Lower lobe of right lung (tissue), 2 donors: Measurements from ENCODE around the gene TRAPPC3L. TPM values are rescaled to one million over a fixed set of nuclear protein-coding genes. Genes with fewer than 3 reads are reported as not detected.
A peak's percentile ranks its signal among the peaks of the same experiment; 100 is the strongest.

Source experiments
- ATAC-seq, 2 donors: fragments of 200-7000 bp; cut with Tn5 transposase; one replicate each; pipeline ENCODE4 v1.9.1; 2020 to 2022; ENCODE audit warnings: mild to moderate bottlenecking in 2 of 2, moderate library complexity in 2 of 2
- DNase-seq: peaks from one replicate; pipeline ENCODE4 v3.0.0-alpha.2; 2020
- H3K27ac ChIP-seq: fragments of 200-600 bp; one replicate; pipeline ENCODE4 v1.8.0; 2022
- H3K27me3 ChIP-seq: fragments of 200-600 bp; one replicate; pipeline ENCODE4 v1.8.0; 2022; ENCODE audit warnings: low read depth
- H3K36me3 ChIP-seq: fragments of 200-600 bp; one replicate; pipeline ENCODE4 v1.8.0; 2022; ENCODE audit warnings: mild to moderate bottlenecking
- H3K4me1 ChIP-seq: fragments of 200-600 bp; one replicate; pipeline ENCODE4 v1.8.0; 2022
- H3K4me3 ChIP-seq: fragments of 200-600 bp; one replicate; pipeline ENCODE4 v1.8.0; 2022; ENCODE audit warnings: mild to moderate bottlenecking
- H3K9me3 ChIP-seq: fragments of 200-600 bp; one replicate; pipeline ENCODE4 v1.8.0; 2022
- intact Hi-C: fragments of 100-400 bp; cut with DNase I; formaldehyde crosslinking; loops from one replicate; pipeline ENCODE4 v1.11.0; 2022
- total RNA-seq: library from RNA; stranded (reverse); fragmentation: NEBNext Ultra II Directional; extraction: Animal tissue kit (Norgen Biotek cat#: 25700); gene quantifications from one replicate; pipeline ENCODE4 v1.2.1, GENCODE V29; 2021
- TF ChIP-seq, protein P1 (sequence below): fragments of 200-600 bp; IDR thresholded peaks from one replicate; pipeline ENCODE4 v1.8.0; 2022; ENCODE audit warnings: antibody characterized with exemption, mild to moderate bottlenecking
- donor health status: DM: no; HTN: yes; CAD: no; lungs with severe emphysema.

TRAPPC3L gene
- total RNA-seq, 1 donor from 2014 or later, result not detected

DNA sequence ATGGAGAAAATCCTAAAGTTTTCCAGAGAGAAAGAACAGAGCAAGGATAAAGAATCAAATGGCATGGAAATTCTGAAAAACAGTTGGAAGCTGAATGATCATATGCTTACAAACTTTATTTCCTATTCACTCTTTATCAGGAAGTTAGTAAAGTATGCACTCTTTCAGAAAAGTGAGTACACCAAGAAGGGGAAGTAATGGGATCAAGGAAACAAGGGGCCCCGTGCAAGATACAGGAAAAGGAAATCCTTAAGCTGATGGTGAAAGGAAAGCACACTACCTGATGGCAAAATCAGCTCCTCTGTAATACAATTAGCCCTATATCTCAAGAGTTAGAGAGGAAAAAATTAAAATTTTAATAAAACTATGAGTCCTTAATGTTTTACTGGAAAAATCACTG, 70.3 kb downstream of the TRAPPC3L start:
- no peaks in the 10 kb centered on the region for H3K36me3 ChIP-seq
- no peaks in the 10 kb centered on the region for H3K27me3 ChIP-seq
- no peak for ATAC-seq
- H3K4me3 ChIP-seq, result no peak overlapping the region
- H3K9me3 ChIP-seq, result no peaks in the 10 kb centered on the region
- intact Hi-C loops, result no loop called here
- no peak overlapping the region for H3K27ac ChIP-seq
- TF ChIP-seq, protein P1, sequence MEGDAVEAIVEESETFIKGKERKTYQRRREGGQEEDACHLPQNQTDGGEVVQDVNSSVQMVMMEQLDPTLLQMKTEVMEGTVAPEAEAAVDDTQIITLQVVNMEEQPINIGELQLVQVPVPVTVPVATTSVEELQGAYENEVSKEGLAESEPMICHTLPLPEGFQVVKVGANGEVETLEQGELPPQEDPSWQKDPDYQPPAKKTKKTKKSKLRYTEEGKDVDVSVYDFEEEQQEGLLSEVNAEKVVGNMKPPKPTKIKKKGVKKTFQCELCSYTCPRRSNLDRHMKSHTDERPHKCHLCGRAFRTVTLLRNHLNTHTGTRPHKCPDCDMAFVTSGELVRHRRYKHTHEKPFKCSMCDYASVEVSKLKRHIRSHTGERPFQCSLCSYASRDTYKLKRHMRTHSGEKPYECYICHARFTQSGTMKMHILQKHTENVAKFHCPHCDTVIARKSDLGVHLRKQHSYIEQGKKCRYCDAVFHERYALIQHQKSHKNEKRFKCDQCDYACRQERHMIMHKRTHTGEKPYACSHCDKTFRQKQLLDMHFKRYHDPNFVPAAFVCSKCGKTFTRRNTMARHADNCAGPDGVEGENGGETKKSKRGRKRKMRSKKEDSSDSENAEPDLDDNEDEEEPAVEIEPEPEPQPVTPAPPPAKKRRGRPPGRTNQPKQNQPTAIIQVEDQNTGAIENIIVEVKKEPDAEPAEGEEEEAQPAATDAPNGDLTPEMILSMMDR, result no peak
- no peak for DNase-seq
- peaks cover 4% of the 10 kb centered on the region for H3K4me1 ChIP-seq

GRCh38 chr6:116472706-116473105, 72.8 kb downstream of the TRAPPC3L start:
- DNase-seq, result no peak
- Histone ChIP-seq H3K27me3 (no peaks in the 10 kb centered on the region), H3K4me1 (peaks cover 8% of the 10 kb centered on the region), H3K27ac (no peak overlapping the region), H3K9me3 (no peaks in the 10 kb centered on the region), H3K36me3 (no peaks in the 10 kb centered on the region), H3K4me3 (no peak overlapping the region)
- ATAC-seq, result no peak
- TF ChIP-seq, protein P1, result no peak
- intact Hi-C loops, result no loop called here

- Histone ChIP-seq H3K4me3 (no peak overlapping the region), H3K9me3 (no peaks in the 10 kb centered on the region), H3K27me3 (no peaks in the 10 kb centered on the region), H3K4me1 (peaks cover 13% of the 10 kb centered on the region), H3K36me3 (no peaks in the 10 kb centered on the region), H3K27ac (no peak overlapping the region)
- ATAC-seq, result no peak
- TF ChIP-seq, protein P1, result no peak
- no peak for DNase-seq
- intact Hi-C loops, result no loop called here
Measured at GRCh38 chr6:116471531-116471930, 74.0 kb downstream of the TRAPPC3L start.

DNA sequence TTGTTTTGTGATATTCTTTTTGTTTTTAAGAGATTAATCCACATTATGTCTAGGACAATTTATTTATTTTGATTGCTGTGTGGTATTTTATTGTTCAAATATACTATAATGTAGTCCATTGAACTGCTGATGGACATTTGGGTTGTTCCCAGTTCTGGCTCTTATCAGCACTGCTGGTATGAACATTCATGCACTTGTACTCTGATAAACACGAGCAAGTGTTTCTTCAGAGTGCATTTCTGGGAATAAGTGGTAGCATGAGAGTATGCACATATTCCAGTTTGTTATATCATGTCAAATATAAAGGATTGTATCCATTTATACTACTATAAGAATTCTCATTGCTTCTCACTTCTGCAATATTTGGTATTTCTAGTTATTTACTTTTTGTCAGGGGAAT, 77.2 kb downstream of the TRAPPC3L start:
- ATAC-seq, result peak in 1 of 2 donors; percentile 80
- TF ChIP-seq, protein P1, result no peak
- DNase-seq, result no peak
- intact Hi-C loops, result no loop called here
- H3K27me3 ChIP-seq, result peaks cover under 1% of the 10 kb centered on the region
- no peaks in the 10 kb centered on the region for H3K36me3 ChIP-seq
- no peak overlapping the region for H3K27ac ChIP-seq
- H3K4me3 ChIP-seq, result no peak overlapping the region
- peaks cover 15% of the 10 kb centered on the region for H3K4me1 ChIP-seq
- no peaks in the 10 kb centered on the region for H3K9me3 ChIP-seq

DNA sequence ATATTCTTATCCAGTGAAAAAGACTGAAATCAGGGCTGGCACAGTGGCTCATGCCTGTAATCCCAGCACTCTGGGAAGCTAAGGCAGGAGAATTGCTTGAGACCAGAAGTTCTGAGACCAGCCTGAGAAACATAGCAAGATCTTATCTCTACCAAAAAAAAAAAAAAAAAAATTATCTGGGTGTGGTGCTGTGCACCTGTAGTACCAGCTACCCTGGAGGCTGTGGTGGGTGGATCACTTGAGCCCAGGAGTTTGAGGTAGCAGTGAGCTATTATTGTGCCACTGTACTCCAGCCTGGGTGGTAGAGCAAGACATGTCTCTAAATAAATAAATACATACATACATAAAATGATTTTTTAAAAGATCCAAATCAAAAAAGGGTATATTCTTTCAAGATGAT, 78.0 kb downstream of the TRAPPC3L start:
- Histone ChIP-seq H3K27ac (no peak overlapping the region), H3K36me3 (no peaks in the 10 kb centered on the region), H3K4me3 (no peak overlapping the region), H3K4me1 (peaks cover 23% of the 10 kb centered on the region), H3K27me3 (peaks cover 8% of the 10 kb centered on the region), H3K9me3 (no peaks in the 10 kb centered on the region)
- DNase-seq (no peak), ATAC-seq (peak in 1 of 2 donors; percentile 22)
- intact Hi-C loops, result no loop called here
- TF ChIP-seq, protein P1, result no peak

DNA sequence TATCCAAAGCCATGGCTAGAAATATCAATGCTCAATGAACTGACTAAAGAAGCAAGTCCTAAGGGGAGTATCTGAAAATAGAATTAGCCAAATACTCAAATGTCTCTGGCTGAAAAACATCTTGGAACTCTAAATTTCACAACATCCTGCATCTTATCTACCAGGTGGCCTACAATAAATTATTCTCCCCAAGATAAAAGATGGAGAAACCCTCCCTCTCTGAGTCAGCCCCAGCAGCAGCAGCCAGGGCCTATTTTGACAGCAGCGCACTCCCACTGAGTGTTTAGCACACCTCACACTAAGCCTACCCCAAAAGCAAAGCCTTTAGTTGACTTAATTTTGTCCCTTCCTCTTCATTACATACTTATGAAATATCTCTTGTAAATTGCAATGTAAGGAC, 78.4 kb downstream of the TRAPPC3L start:
- peaks cover 13% of the 10 kb centered on the region for H3K27me3 ChIP-seq
- no peak overlapping the region for H3K4me3 ChIP-seq
- H3K4me1 ChIP-seq, result peaks cover 26% of the 10 kb centered on the region
- TF ChIP-seq, protein P1, result no peak
- DNase-seq (no peak), ATAC-seq (no peak)
- H3K9me3 ChIP-seq, result no peaks in the 10 kb centered on the region
- intact Hi-C loops, result no loop called here
- H3K27ac ChIP-seq, result no peak overlapping the region
- H3K36me3 ChIP-seq, result no peaks in the 10 kb centered on the region
